ENCODE results near the gene LGALS3. TPM values are rescaled to one million over a fixed set of nuclear protein-coding genes. Genes with fewer than 3 reads are reported as not detected.

LGALS3 gene
- total RNA-seq, 1 donor from 2014 or later: 1.2 TPM

- peaks cover 8% of the 10 kb centered on the region for H3K36me3 Mint-ChIP-seq (ENCODE audit: low read depth)
- no peak for DNase-seq (ENCODE audit: low read depth, low spot score)
- no peak overlapping the region for H3K27ac Mint-ChIP-seq (ENCODE audit: unreplicated experiment)
- TF ChIP-seq CTCF (conservative IDR thresholded peaks at IDR 0.05): no peak
- H3K27me3 Mint-ChIP-seq (ENCODE audit: low read depth): no peaks in the 10 kb centered on the region
- H3K4me3 Mint-ChIP-seq: peak overlapping the region; percentile 99
- H3K4me1 Mint-ChIP-seq: peaks cover 31% of the 10 kb centered on the region
- peaks cover 2% of the 10 kb centered on the region for H3K9me3 Mint-ChIP-seq
Measured at GRCh38 chr14:55188686-55189295, 59.7 kb downstream of the LGALS3 start.

- Mint-ChIP-seq H3K4me1 (peaks cover 31% of the 10 kb centered on the region), H3K36me3 (ENCODE audit: low read depth) (peaks cover 8% of the 10 kb centered on the region), H3K27ac (ENCODE audit: unreplicated experiment) (peak overlapping the region; percentile 99), H3K4me3 (peak overlapping the region; percentile 99), H3K9me3 (peaks cover 2% of the 10 kb centered on the region), H3K27me3 (ENCODE audit: low read depth) (no peaks in the 10 kb centered on the region)
- TF ChIP-seq CTCF (conservative IDR thresholded peaks at IDR 0.05): no peak
- no peak for DNase-seq (ENCODE audit: low read depth, low spot score)
Measured at GRCh38 chr14:55190906-55191202, 61.8 kb downstream of the LGALS3 start.

DNA sequence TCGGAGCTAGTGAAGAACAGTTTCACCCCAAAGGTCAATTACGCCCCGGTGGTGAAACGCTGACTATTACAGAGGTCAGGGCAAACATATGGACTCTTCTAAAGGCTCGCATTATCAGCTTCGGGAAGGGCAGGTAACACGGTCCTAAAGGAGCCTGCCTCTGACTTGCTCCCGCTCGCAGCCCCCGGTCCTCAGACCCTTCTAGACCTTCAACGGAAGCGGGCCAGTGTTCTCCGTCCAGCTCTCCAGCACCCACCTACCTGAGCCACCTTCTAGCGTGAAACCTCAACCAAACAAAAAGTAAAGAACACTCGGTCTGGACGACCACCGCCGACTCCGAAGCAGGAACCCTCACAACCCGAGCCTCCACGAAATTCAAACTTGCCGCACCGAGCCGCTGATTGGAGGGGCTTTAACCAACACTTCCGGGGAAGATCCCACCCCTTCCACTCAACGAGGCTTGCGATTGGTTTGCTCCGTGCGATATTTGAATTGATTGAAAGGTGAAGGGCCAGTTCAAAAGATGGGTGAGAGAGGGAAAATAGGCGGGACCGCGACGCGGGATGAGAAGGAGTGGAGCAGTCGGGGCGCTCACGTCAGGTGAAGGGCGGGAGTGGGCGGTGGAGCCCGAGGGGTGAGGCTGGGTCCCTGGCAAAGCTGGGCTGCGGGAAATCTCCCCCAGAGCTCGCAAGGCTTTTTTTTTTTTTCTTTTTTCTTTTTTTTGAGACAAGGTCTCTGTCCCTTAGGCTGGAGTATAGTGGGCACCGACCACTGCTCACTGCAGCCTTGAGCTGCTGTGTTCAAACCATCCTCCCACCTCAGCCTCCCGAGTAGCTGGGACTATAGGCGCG, 62.4 kb downstream of the LGALS3 start, which contains the start of gene DLGAP5:
Gene DLGAP5 (minus strand): TSS at position 383 of the 851 bp plus-strand sequence. CDS start 2,406 bp downstream, outside the sequence.
- DNase-seq (ENCODE audit: low read depth, low spot score): peak; percentile 80
- H3K4me3 Mint-ChIP-seq: peak within 1 kb of the TSS; percentile 99
- TF ChIP-seq CTCF (conservative IDR thresholded peaks at IDR 0.05): no peak
- no peaks in the 10 kb centered on the region for H3K27me3 Mint-ChIP-seq (ENCODE audit: low read depth)
- H3K9me3 Mint-ChIP-seq: peaks cover 2% of the 10 kb centered on the region
- H3K27ac Mint-ChIP-seq (ENCODE audit: unreplicated experiment): peak within 1 kb of the TSS; percentile 99
- peaks cover 7% of the 10 kb centered on the region for H3K36me3 Mint-ChIP-seq (ENCODE audit: low read depth)
- H3K4me1 Mint-ChIP-seq: peaks cover 31% of the 10 kb centered on the region

DNA sequence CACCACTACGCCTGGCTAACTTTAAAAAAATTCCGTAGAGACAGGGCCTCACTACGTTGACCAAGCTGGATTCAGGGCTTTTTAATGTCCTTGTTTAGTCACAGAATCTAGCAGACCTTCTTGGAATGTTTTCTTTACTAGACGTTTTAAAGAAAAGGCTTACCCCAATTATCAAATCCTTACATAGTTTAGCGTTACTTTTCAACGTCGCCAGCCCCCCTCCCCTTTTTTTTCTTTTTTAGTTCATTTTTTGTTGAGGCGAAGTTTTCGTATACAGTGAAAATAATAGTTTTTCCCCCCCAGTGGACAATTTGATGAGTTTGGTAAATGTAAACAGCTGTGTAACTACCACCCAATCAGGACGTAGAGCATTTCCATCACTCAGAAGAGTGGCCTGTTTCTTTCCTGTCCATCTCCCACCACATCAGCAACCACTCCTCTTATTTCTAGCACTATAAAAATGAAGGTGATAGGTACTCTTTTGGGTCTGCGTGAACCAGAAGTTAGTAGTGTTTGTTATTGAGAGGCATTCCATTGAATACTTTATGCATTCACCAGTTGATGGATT, 63.1 kb downstream of the LGALS3 start:
- H3K27ac Mint-ChIP-seq (ENCODE audit: unreplicated experiment): no peak overlapping the region
- H3K4me3 Mint-ChIP-seq: peak overlapping the region; percentile 99
- peaks cover 31% of the 10 kb centered on the region for H3K4me1 Mint-ChIP-seq
- DNase-seq (ENCODE audit: low read depth, low spot score): no peak
- TF ChIP-seq CTCF (conservative IDR thresholded peaks at IDR 0.05): no peak
- H3K36me3 Mint-ChIP-seq (ENCODE audit: low read depth): peaks cover 5% of the 10 kb centered on the region
- no peaks in the 10 kb centered on the region for H3K27me3 Mint-ChIP-seq (ENCODE audit: low read depth)
- H3K9me3 Mint-ChIP-seq: peaks cover 2% of the 10 kb centered on the region

DNA sequence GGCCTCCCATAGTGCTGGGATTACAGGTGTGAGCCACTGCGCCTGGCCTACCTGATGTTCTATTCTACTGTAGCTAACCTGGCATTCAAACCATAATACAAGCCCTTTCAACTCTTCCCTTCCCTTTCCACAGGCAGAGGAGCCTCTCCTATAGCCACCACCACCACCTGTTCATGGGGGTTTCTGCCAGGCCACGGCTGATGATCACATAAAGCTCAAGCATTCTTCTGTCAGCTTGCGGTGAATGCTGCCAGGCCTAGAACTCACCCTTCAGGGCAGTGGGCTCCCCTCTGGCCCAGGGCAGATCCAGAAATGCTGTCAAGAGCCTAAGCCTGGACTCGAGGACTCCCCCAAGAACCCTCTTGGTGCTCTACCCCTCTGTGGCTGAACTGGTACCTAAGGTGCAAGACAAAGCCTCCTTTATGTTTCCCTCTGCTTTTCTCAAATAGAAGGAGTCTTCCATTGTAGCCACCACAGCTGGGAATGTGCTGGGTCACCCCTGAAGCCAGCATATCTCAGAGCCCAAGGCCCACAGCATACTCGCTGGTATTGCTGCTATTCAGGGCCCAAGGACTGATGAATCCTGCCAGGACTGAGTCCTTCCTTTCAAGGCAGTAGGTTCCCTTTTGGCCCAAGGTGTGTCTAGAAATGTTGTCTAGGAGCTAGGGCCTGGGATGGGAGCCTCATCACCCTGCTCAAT, 65.8 kb downstream of the LGALS3 start:
- Mint-ChIP-seq H3K4me1 (peaks cover 20% of the 10 kb centered on the region), H3K27ac (ENCODE audit: unreplicated experiment) (no peak overlapping the region), H3K36me3 (ENCODE audit: low read depth) (peaks cover 2% of the 10 kb centered on the region), H3K27me3 (ENCODE audit: low read depth) (no peaks in the 10 kb centered on the region), H3K9me3 (peaks cover 2% of the 10 kb centered on the region), H3K4me3 (peak overlapping the region; percentile 67)
- TF ChIP-seq CTCF (conservative IDR thresholded peaks at IDR 0.05): no peak
- DNase-seq (ENCODE audit: low read depth, low spot score): no peak

All from neural crest cell (in vitro differentiated cells).